ENCODE data around the gene ZNF281. TPM values are rescaled to one million over a fixed set of nuclear protein-coding genes. Genes with fewer than 3 reads are reported as not detected.

The ZNF281 gene, protein sequence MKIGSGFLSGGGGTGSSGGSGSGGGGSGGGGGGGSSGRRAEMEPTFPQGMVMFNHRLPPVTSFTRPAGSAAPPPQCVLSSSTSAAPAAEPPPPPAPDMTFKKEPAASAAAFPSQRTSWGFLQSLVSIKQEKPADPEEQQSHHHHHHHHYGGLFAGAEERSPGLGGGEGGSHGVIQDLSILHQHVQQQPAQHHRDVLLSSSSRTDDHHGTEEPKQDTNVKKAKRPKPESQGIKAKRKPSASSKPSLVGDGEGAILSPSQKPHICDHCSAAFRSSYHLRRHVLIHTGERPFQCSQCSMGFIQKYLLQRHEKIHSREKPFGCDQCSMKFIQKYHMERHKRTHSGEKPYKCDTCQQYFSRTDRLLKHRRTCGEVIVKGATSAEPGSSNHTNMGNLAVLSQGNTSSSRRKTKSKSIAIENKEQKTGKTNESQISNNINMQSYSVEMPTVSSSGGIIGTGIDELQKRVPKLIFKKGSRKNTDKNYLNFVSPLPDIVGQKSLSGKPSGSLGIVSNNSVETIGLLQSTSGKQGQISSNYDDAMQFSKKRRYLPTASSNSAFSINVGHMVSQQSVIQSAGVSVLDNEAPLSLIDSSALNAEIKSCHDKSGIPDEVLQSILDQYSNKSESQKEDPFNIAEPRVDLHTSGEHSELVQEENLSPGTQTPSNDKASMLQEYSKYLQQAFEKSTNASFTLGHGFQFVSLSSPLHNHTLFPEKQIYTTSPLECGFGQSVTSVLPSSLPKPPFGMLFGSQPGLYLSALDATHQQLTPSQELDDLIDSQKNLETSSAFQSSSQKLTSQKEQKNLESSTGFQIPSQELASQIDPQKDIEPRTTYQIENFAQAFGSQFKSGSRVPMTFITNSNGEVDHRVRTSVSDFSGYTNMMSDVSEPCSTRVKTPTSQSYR
- total RNA-seq = 1 to 10 TPM; 6.4 to 7.5 TPM

DNA sequence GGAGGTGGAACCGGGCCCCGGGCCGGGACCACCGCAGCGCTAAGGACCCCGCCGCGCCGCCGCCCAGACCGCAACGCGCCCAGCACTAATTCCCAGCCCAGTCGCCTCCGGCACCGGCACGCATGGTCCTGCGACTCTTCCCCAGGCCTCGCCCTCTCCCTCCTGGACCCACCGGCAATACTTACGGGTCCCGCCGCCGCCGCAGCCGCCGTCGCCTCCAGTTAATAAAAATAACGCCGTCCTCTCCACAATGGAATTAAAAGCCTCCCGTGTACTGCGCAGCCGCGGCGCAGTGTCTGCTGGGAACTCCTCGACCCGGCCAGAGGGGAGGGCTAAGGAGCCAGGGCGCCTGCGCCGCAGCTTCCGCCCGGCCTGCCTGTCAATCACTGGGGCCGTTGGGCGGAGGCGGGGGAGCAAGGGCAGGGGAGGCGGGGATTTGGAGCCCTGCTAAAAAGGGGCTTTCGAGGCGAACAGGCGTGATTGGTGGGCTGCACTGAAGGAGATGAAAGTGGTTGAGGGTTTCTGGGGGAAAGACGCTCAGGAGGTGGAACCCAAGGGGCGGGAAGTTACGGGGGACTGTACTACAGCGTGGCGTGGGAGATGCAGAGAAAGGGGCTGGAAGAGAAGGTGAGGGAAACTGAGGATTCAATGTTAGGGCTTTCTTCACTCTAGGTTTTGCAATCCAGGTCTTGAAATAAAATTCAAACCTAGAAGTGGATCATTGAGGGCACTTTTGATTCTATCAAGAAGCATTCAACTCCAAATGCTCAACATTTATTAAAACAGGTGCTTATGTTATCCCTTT, at the start of gene ZNF281:
Gene ZNF281, minus strand, starts transcription at position 276 of the 805 bp plus-strand sequence. CDS start 331 bp downstream, outside the sequence.
- CTCF ChIA-PET = no interaction called here
- peak within 1 kb of the TSS; percentile 96 for H3K4me3 Mint-ChIP-seq
- intact Hi-C loops (cut with micrococcal nuclease) = loop anchor here (1.0 to 2.0 kb wide), 8 partner anchors 38 to 469 kb away; no protein-coding TSS in a partner anchor
- peaks cover 48% of the 10 kb centered on the region for H3K4me1 Mint-ChIP-seq (ENCODE audit: low read depth)
- no peaks in the 10 kb centered on the region for H3K27me3 Mint-ChIP-seq (ENCODE audit: low read depth)
- H3K36me3 Mint-ChIP-seq (ENCODE audit: low read depth) = peaks cover 32% of the 10 kb centered on the region
- H3K9me3 Mint-ChIP-seq = no peaks in the 10 kb centered on the region
- DNase-seq = peak; percentile 96
- peak within 1 kb of the TSS; percentile 93 for H3K27ac Mint-ChIP-seq

DNA sequence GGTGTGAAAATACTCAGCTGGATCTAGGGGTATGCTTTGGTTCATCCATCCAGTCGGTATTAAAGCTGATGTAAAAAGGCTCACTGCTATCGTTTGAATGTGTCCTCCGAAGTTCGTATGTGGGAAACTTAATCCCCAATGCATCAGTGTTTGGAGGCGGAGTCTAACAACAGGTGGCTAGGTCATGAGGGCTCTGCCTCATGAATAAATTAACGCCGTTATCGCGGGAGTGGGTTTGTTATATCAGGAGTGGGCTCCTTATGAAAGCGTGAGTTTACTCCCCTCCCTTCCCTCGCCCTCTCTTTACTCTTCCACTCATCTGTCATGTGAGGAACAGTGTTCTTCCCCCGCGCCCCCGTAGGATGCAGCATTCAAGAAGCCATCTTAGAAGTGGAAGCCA, 48.9 kb upstream of the ZNF281 start:
- DNase-seq = no peak
- no peaks in the 10 kb centered on the region for H3K9me3 Mint-ChIP-seq
- intact Hi-C loops (cut with micrococcal nuclease) = no loop called here
- CTCF ChIA-PET = interaction anchor here (0.7 kb wide), 1 partner anchor 15 kb away, joined by 3 read pairs; no protein-coding TSS in a partner anchor
- H3K36me3 Mint-ChIP-seq (ENCODE audit: low read depth) = no peaks in the 10 kb centered on the region
- H3K4me3 Mint-ChIP-seq = no peak overlapping the region
- H3K27me3 Mint-ChIP-seq (ENCODE audit: low read depth) = no peaks in the 10 kb centered on the region
- no peak overlapping the region for H3K27ac Mint-ChIP-seq
- no peaks in the 10 kb centered on the region for H3K4me1 Mint-ChIP-seq (ENCODE audit: low read depth)

DNA sequence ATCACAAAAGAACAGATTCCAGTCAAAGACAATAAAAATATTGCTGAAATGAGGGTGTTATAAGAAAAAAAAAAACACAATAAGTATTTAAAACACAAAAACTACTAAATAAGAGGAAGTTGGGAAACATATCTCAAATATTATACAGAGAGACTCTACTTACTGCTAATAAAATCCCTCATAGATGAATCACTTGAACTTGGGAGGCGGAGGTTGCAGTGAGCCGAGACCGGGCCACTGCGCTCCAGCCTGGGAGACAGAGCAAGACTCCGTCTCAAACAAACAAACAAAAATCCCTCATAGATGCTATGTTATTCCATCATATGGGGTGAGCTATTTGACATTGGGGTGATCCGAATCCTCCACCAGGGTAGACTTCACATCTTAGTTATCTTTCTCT, 48.0 kb upstream of the ZNF281 start:
- H3K27me3 Mint-ChIP-seq (ENCODE audit: low read depth) = peaks cover 4% of the 10 kb centered on the region
- intact Hi-C loops (cut with micrococcal nuclease) = no loop called here
- no peaks in the 10 kb centered on the region for H3K9me3 Mint-ChIP-seq
- no peaks in the 10 kb centered on the region for H3K36me3 Mint-ChIP-seq (ENCODE audit: low read depth)
- H3K27ac Mint-ChIP-seq = no peak overlapping the region
- H3K4me3 Mint-ChIP-seq = no peak overlapping the region
- no peaks in the 10 kb centered on the region for H3K4me1 Mint-ChIP-seq (ENCODE audit: low read depth)
- no peak for DNase-seq
- CTCF ChIA-PET = no interaction called here

DNA sequence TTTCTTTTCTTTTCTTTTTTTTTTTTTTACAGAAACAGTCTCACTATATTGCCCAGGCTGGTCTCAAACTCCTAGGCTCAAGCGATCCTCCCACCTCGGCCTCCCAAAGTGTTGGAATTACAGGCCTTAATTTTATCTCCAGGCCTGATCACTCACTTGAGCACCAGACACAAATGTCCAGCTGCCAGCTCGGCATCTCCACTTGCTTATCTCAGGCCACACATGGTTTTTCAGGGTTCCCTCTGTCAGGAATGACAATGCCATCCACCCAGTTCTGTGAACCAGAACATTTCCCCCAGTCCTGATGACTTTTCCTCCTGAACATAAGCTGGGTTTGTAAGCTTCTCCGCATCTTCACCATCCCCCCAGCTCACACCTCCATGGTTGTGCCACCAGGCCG, 44.6 kb upstream of the ZNF281 start:
- H3K4me1 Mint-ChIP-seq (ENCODE audit: low read depth) = peaks cover 4% of the 10 kb centered on the region
- H3K4me3 Mint-ChIP-seq = no peak overlapping the region
- CTCF ChIA-PET = interaction anchor here (0.6 kb wide), 1 partner anchor 19 kb away, joined by 5 read pairs; no protein-coding TSS in a partner anchor
- H3K27me3 Mint-ChIP-seq (ENCODE audit: low read depth) = peaks cover 7% of the 10 kb centered on the region
- intact Hi-C loops (cut with micrococcal nuclease) = no loop called here
- no peak for DNase-seq
- H3K27ac Mint-ChIP-seq = no peak overlapping the region
- H3K36me3 Mint-ChIP-seq (ENCODE audit: low read depth) = no peaks in the 10 kb centered on the region
- no peaks in the 10 kb centered on the region for H3K9me3 Mint-ChIP-seq

DNA sequence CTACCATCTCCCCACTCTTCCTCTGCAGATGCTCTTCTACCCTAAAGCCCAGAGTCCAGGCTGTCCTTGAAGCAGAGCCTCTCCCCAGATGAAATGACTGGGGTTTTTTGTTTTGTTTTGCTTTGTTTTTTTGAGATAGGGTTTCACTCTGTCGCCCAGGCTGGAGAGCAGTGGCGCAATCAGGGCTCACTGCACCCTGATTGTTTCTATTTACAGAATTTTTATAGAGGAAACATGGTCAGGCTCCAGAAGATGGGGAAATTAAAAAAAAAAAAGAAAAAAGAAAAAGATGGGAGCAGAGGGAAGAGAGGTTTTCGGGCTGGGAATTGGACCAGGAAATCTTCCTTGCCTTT, 43.7 kb upstream of the ZNF281 start:
- Mint-ChIP-seq H3K4me3 (no peak overlapping the region), H3K4me1 (ENCODE audit: low read depth) (peaks cover 6% of the 10 kb centered on the region), H3K27me3 (ENCODE audit: low read depth) (peaks cover 7% of the 10 kb centered on the region), H3K36me3 (ENCODE audit: low read depth) (no peaks in the 10 kb centered on the region), H3K9me3 (no peaks in the 10 kb centered on the region), H3K27ac (no peak overlapping the region)
- no peak for DNase-seq
- CTCF ChIA-PET = no interaction called here
- intact Hi-C loops (cut with micrococcal nuclease) = no loop called here

DNA sequence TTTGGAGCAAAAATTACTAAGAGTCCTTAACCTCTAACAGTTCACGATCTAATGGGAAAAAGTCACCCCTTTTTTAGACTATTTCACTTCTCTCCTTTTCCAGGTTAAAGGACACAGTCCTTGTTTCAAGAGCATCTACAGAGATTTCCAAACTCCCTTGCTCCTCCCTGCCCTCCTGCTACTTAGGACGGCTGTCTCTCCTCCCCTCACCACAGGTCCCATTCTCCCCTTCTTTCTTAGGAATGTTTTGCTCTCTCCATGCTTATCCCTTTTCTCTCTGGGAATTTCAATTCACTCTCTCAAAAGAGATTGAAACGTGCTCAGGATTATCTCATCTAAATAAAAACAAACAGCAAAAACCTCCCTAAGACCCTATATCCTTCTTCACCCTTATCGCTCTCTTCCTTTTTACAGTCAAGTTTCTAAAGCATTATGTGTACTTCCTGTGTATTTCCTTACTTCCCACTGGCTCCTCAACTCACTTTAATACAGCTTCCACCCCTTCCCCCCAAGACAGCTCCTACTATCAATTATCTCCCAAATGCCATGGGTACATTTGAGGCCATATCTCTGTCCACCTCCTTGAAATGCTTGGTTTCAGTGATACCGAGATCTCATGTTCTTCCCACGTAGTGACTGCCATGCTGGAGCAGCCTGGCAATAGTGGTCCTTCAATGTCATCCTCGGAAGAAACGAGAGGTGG, 43.2 kb upstream of the ZNF281 start:
- no peak overlapping the region for H3K27ac Mint-ChIP-seq
- no peak for DNase-seq
- H3K4me1 Mint-ChIP-seq (ENCODE audit: low read depth) = peaks cover 11% of the 10 kb centered on the region
- H3K9me3 Mint-ChIP-seq = no peaks in the 10 kb centered on the region
- H3K36me3 Mint-ChIP-seq (ENCODE audit: low read depth) = no peaks in the 10 kb centered on the region
- H3K27me3 Mint-ChIP-seq (ENCODE audit: low read depth) = peaks cover 7% of the 10 kb centered on the region
- CTCF ChIA-PET = no interaction called here
- H3K4me3 Mint-ChIP-seq = no peak overlapping the region
- intact Hi-C loops (cut with micrococcal nuclease) = no loop called here

DNA sequence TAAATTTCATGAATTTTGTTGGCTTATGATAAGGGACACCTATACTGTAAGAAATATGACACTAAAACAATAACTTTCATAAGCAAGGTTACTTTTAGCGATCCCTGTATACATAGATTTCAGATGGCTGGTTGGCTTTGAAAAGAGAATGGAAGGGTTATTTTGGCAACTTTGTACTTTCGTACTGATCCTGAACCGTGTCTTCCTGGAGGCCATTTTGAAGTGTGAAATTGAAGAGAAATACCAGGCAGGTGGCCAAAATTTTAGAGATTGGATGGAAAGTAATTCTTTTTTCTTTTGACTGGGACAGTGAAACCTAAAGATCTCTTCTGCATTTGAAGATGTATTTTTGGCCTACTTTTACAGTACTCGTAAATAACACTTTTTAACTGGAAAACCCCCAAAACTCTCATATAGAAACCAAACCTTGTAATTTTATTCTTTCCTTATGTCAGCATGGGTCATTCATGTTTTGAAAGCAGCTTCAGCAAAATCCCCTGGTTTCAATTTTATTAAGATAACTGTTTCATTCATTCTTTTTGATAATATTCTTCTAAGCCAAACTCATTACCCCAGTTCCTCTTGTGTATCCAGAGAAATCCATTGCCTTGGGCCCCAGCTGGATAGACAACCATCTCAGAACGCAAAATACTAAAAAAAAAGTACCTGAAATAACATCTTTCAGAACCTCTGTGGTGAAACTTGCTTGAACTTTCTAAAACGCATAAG, 38.4 kb upstream of the ZNF281 start:
- no peaks in the 10 kb centered on the region for H3K9me3 Mint-ChIP-seq
- intact Hi-C loops (cut with micrococcal nuclease) = loop anchor here (1.0 to 10.0 kb wide), 11 partner anchors 25 to 1273 kb away; partner anchors contain the start of genes GPR25 and ZNF281
- CTCF ChIA-PET = interaction anchor here (0.7 kb wide), 1 partner anchor 167 kb away, joined by 4 read pairs; no protein-coding TSS in a partner anchor
- H3K36me3 Mint-ChIP-seq (ENCODE audit: low read depth) = peaks cover 2% of the 10 kb centered on the region
- DNase-seq = peak; percentile 23
- H3K4me1 Mint-ChIP-seq (ENCODE audit: low read depth) = peaks cover 41% of the 10 kb centered on the region
- H3K4me3 Mint-ChIP-seq = no peak overlapping the region
- peaks cover 7% of the 10 kb centered on the region for H3K27me3 Mint-ChIP-seq (ENCODE audit: low read depth)
- H3K27ac Mint-ChIP-seq = peak overlapping the region; percentile 84

DNA sequence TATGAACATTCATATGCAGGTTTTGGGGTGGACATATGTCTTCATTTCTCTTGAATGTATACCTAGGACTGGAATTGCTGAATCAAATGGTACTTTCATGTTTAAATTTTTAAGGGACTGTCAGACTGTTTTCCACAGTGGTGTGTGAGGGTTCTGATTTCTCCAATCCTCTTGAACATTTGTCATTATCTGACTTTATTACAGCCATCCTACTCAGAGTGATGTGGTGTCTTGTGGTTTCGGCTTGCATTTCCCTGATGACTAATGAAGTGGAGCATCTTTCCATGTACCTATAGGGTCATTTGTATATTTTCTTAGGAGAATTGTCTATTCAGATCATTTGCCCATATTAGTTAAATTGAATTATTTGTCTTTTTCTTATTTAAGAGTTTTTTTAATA, 35.4 kb upstream of the ZNF281 start:
- Mint-ChIP-seq H3K4me3 (no peak overlapping the region), H3K4me1 (ENCODE audit: low read depth) (peaks cover 41% of the 10 kb centered on the region)
- intact Hi-C loops (cut with micrococcal nuclease) = loop anchor here (5.0 to 10.0 kb wide), 3 partner anchors 218 to 1270 kb away; partner anchors contain the start of gene GPR25

DNA sequence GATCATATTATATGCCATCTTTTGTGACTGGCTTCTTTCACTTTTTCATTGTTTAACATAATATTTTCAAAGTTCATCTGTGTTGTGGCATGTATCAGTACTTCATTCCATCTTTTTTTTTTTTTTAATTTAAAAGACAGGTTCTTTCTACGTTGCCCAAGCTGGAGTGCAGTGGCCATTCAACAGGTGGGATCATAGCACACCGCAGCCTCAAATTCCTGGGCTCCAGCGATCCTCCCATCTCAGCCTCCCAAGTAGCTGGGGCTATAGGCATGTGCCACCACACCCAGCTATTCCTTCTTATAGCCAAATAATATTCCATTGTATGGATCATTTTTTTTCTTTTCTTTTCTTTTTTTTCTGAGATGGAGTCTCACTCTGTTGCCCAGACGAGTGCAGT, 34.6 kb upstream of the ZNF281 start:
- no peak overlapping the region for H3K4me3 Mint-ChIP-seq
- H3K27ac Mint-ChIP-seq = no peak overlapping the region
- CTCF ChIA-PET = no interaction called here

More for the DNA sequence above, 35.4 kb upstream of the ZNF281 start:
- peak; percentile 24 for DNase-seq
- peaks cover 2% of the 10 kb centered on the region for H3K36me3 Mint-ChIP-seq (ENCODE audit: low read depth)
- CTCF ChIA-PET = no interaction called here
- no peaks in the 10 kb centered on the region for H3K9me3 Mint-ChIP-seq
- no peaks in the 10 kb centered on the region for H3K27me3 Mint-ChIP-seq (ENCODE audit: low read depth)
- no peak overlapping the region for H3K27ac Mint-ChIP-seq

DNA sequence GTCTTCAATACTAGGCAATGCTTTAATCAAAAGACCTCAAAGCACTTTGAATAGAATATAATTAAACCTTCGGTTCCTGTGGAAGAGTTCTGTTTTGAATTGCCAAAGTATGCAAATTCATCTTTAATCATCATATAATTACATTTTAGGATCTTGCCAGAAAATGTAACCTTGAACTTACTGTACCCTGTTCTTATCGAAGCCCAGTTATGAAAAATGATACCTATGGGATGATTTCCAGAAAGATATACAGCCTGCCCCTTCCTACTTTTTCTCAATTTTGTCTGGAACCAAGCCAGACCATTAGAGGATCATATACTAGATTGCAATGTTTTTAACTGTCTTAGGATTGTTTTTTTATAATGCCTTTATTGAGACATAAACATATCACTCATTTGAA, 34.0 kb upstream of the ZNF281 start:
- CTCF ChIA-PET = interaction anchor here (0.6 kb wide), 1 partner anchor 85 kb away, joined by 3 read pairs; no protein-coding TSS in a partner anchor
- Mint-ChIP-seq H3K9me3 (no peaks in the 10 kb centered on the region), H3K36me3 (ENCODE audit: low read depth) (peaks cover 2% of the 10 kb centered on the region), H3K27ac (no peak overlapping the region), H3K4me1 (ENCODE audit: low read depth) (peaks cover 37% of the 10 kb centered on the region), H3K27me3 (ENCODE audit: low read depth) (no peaks in the 10 kb centered on the region), H3K4me3 (no peak overlapping the region)
- intact Hi-C loops (cut with micrococcal nuclease) = loop anchor here (10.0 kb wide), 2 partner anchors 431 to 1269 kb away; partner anchors contain the start of gene GPR25
- no peak for DNase-seq

More for the DNA sequence above, 34.6 kb upstream of the ZNF281 start:
- Mint-ChIP-seq H3K36me3 (ENCODE audit: low read depth) (peaks cover 2% of the 10 kb centered on the region), H3K4me1 (ENCODE audit: low read depth) (peaks cover 37% of the 10 kb centered on the region), H3K9me3 (no peaks in the 10 kb centered on the region), H3K27me3 (ENCODE audit: low read depth) (no peaks in the 10 kb centered on the region)
- intact Hi-C loops (cut with micrococcal nuclease) = loop anchor here (10.0 kb wide), 2 partner anchors 430 to 1270 kb away; partner anchors contain the start of gene GPR25
- DNase-seq = no peak

Measured in activated naive CD4-positive, alpha-beta T cell treated with anti-CD3 and anti-CD28 coated beads for 36 hours (primary cell).